HG02610 (cell line): ENCODE results near the gene HELB.

ENCODE experiments used
- ATAC-seq: cut with Tn5 transposase; IDR thresholded peaks from one replicate; pipeline ENCODE4 v1.9.1; 2021; ENCODE audit warnings: mild to moderate bottlenecking, moderate library complexity; ENCODE audit not compliant: unreplicated experiment

HELB gene

GRCh38 chr12:66302827-66303169 is 505 bp downstream of the HELB start:
- ATAC-seq, result no peak

- peak; percentile 50 for ATAC-seq
Measured at GRCh38 chr12:66303316-66303804, 1.1 kb downstream of the HELB start.

GRCh38 chr12:66304296-66304900 is 2.1 kb downstream of the HELB start:
- ATAC-seq, result no peak

GRCh38 chr12:66309606-66310005 is 7.3 kb downstream of the HELB start:
- no peak for ATAC-seq

GRCh38 chr12:66312189-66312588 is 9.9 kb downstream of the HELB start:
- ATAC-seq, result no peak

- ATAC-seq, result no peak
Measured at GRCh38 chr12:66314278-66314677, 12.0 kb downstream of the HELB start.

- no peak for ATAC-seq
Measured at GRCh38 chr12:66319266-66319954, 17.1 kb downstream of the HELB start.

GRCh38 chr12:66320996-66321395 is 18.7 kb downstream of the HELB start:
- ATAC-seq, result no peak

GRCh38 chr12:66321435-66321834 is 19.1 kb downstream of the HELB start:
- ATAC-seq, result no peak

- no peak for ATAC-seq
Measured at GRCh38 chr12:66323017-66323416, 20.7 kb downstream of the HELB start.

GRCh38 chr12:66329941-66330340 is 27.6 kb downstream of the HELB start:
- ATAC-seq, result no peak

- ATAC-seq, result no peak
Measured at GRCh38 chr12:66331016-66331415, 28.7 kb downstream of the HELB start.

- no peak for ATAC-seq
Measured at GRCh38 chr12:66331814-66332213, 29.5 kb downstream of the HELB start.

GRCh38 chr12:66335746-66336145 is 33.5 kb downstream of the HELB start:
- ATAC-seq, result no peak

- no peak for ATAC-seq
Measured at GRCh38 chr12:66337381-66338010, 35.2 kb downstream of the HELB start.

- ATAC-seq, result no peak
Measured at GRCh38 chr12:66340131-66340530, 37.8 kb downstream of the HELB start.

- no peak for ATAC-seq
Measured at GRCh38 chr12:66341126-66341525, 38.8 kb downstream of the HELB start.

GRCh38 chr12:66345212-66345611 is 42.9 kb downstream of the HELB start:
- ATAC-seq, result no peak

- ATAC-seq, result no peak
Measured at GRCh38 chr12:66345956-66346355, 43.7 kb downstream of the HELB start.

GRCh38 chr12:66351301-66351700 is 49.0 kb downstream of the HELB start:
- ATAC-seq, result no peak

- no peak for ATAC-seq
Measured at GRCh38 chr12:66352197-66352596, 49.9 kb downstream of the HELB start.

- ATAC-seq, result no peak
Measured at GRCh38 chr12:66352899-66353298, 50.6 kb downstream of the HELB start.
